Measurements from ENCODE around the gene PDCL2.

- TF ChIP-seq CTCF (IDR thresholded peaks at IDR 0.05) (no peak), POLR2A (IDR thresholded peaks at IDR 0.05) (no peak)
Measured at GRCh38 chr4:55635741-55636655, 44.0 kb upstream of the PDCL2 start, which contains the start of gene NMU.
